Astrocyte (in vitro differentiated cells and primary cell): Measurements from ENCODE around the gene PDE11A.

Experiments used
- EZH2 ChIP-seq: IDR thresholded peaks from 2 replicates; pipeline ENCODE4 v1.6.1; 2012; ENCODE audit warnings: mild to moderate bottlenecking, low read length, inconsistent platforms; ENCODE audit not compliant: insufficient read depth
- TF ChIP-seq, protein P1 (sequence below): IDR thresholded peaks from 2 replicates; pipeline ENCODE4 v1.5.1; 2011; ENCODE audit warnings: low read depth, mild to moderate bottlenecking, inconsistent platforms, low read length, moderate library complexity; ENCODE audit not compliant: insufficient read depth

DNA sequence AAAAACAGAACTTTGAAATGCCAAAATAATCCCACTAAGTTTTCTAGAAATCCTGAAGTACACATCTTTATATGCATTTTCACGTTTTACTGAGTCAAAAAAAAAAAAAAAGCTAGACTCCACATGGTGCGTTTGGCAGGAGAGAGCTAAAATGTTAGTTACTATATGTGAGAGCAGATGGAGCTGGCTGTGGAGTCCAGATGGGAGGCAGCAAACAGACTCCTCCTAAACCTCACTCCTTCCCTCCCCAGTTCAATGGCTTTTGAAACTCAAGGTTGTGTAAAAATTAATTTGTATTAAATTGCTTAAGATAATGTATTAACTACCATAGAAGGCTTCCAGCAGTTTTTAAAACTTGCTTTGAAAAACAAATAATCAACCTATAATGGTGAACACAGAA, 431.2 kb downstream of the PDE11A start:
- TF ChIP-seq, protein P1, sequence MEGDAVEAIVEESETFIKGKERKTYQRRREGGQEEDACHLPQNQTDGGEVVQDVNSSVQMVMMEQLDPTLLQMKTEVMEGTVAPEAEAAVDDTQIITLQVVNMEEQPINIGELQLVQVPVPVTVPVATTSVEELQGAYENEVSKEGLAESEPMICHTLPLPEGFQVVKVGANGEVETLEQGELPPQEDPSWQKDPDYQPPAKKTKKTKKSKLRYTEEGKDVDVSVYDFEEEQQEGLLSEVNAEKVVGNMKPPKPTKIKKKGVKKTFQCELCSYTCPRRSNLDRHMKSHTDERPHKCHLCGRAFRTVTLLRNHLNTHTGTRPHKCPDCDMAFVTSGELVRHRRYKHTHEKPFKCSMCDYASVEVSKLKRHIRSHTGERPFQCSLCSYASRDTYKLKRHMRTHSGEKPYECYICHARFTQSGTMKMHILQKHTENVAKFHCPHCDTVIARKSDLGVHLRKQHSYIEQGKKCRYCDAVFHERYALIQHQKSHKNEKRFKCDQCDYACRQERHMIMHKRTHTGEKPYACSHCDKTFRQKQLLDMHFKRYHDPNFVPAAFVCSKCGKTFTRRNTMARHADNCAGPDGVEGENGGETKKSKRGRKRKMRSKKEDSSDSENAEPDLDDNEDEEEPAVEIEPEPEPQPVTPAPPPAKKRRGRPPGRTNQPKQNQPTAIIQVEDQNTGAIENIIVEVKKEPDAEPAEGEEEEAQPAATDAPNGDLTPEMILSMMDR = no peak
- no peak for TF ChIP-seq EZH2
